Activated T-helper 9 cell treated with anti-CD3 and anti-CD28 coated beads, Interleukin-2, amount 50 U/mL, for 16 hours (primary cell): ENCODE results near the gene EXPH5.

Experiments
- DNase-seq: peaks from one replicate; pipeline ENCODE4 v3.0.0-alpha.2; 2020; ENCODE audit warnings: low read depth

EXPH5 gene

DNA sequence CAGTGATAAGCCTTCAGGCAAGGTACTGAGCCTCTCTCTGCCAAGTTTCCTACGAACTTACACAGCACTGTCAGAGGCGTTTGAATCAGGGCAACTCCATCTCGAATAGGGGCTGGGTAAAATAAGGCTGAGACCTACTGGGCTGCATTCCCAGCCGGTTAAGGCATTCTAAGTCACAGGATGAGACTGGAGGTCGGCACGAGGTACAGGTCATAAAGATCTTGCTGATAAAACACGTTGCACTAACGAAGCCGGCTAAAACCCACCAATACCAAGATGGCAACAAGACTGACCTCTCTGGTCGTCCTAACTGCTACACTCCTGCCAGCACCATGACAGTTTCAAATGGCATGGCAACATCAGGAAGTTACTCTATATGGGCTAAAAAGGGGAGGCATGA is 75.0 kb downstream of the EXPH5 start:
- no peak for DNase-seq

DNA sequence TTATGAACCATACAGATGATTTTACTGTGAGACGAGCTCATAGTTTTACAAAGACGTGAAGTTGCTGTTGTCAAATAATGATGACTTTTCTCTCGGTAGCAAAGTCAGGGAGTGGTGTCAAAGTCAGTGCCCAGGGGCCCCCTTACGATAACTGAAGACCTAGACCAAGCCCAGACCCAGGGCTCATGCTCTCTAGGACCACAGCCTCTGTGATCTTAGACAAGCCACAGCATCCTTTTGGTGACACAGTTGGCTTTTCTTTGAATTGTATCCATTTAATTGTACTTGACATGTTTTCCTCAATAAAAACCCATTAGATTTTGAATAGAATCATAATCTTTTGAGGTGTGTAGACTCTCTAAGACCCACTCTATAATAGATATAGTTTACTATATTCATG is 77.4 kb downstream of the EXPH5 start:
- no peak for DNase-seq

DNA sequence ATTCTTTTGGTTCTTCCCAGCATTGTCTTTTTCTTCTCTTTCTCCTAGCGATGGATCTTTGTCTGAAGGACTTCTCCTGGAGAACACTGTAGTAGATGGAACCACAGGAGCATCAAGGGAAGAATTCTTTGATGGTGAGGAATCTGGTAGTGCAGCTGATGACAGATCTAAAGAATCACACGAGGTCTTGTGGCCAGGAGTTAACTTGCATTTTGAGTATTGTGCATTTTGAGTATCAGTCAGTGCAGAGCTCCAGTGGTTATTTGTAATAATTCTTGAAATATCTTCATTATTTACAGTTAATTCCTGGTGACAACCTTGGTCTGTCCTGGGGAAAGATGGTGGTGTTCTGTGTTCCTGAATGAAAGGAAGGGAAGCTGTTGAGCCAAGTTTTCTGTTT is 80.9 kb downstream of the EXPH5 start:
- DNase-seq: no peak

DNA sequence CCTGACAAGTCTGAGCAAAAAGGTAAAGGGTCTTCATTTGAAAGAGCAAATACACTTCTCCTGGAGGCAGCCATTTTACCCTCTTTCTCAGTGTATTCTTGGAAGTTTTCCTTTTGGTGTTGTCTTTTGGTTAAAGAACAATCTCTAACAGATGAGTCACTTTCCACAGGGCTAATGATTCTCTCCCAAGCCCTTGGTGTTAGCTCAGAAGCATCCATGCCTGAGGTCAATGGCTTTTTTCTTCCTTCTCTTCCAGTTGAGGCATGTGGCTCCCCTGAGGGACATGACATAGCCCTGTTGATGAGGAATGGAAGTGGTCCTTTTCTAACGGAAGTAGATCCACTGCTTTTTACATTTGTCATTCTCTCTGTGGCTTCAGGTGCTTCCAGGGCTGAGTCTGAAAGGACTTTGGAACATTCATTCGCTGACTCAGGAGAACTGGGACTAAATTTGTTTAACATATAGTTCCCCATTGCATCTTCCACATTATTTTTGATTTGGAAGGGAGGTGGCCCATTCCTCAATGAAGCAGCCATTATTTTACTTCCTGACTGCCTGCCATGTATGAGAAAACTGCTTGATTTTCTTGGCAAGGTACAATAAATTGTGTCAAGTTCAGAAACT is 81.6 kb downstream of the EXPH5 start:
- no peak for DNase-seq

DNA sequence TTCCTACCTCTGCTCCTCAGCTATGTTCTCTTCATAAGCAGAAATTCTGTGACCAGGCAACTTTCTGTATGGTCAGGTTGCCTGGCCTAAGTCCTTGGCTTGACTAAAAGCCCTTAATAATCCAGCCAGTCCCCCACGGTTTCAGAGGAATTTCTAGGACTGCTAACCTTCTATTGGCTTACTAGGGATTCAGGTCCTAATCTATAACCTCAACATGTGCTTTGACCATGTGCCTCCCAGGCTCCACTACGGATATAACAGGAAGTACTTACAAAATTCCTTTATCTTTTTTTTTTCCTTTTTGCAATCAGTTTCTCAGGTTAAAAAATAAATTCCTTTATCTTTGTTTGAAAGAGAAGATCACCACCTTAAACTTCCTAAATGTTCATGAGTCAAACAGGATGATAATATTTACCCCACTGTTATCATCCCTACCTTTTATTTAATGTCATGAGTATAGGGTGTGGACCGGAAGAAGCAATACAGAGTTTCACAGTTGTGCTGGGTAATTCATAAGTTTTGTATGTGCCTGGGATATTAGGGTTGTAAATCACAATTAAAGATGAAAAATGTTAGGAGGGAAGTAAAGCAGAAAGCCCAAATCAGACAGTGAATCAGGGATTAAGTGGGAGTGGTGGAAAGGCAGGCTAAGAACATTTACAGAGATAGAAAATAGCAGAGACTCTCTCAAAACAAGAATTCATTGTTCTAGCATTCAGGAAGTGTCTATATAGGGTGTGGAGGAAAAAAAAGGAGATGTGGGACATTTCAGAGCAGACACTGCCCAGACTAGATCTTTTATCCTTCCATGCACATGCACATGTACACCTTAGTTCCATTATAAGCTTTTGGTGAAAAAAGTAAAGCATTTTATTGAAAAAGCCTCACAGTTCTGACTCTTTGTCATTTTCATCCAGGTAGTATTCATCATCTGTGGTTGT is 84.6 kb downstream of the EXPH5 start:
- no peak for DNase-seq

DNA sequence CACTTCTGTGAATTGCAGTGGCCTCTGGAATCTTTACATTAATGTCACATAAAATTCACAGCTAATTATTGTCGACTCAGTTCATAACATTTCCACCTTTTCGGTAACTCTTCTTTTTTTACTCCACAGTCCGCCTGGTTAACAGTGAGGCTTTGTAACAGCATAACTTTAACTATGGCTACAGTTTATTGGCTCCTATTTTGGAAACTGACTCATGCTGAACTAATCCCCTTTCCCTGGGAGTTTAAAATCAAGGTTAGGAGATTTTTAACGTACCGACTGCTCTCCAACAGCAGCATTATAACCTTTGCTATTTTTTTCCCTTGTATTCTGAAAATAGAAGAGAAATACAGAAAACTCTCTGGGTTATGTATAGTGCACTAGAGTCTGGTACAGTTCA is 92.2 kb downstream of the EXPH5 start:
- DNase-seq: no peak

DNA sequence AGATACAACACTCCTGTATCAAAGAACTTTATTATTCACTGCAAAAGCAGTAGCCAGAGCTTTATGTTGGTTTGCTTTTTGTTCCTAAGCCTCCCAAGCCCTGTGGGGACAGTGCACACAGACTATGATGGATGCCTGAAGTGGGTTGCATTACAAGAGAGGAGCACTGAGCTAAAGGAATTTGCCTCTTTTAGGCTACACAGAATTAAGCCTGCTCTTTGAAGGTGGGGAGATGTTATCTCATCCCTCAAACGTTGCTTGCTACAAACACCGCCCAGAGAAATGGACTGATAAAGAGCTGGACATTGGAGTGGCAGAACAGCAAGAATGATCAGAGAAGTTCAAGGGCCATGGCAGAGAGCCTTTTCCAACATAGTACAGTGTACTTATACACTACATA is 92.8 kb downstream of the EXPH5 start:
- DNase-seq: no peak

DNA sequence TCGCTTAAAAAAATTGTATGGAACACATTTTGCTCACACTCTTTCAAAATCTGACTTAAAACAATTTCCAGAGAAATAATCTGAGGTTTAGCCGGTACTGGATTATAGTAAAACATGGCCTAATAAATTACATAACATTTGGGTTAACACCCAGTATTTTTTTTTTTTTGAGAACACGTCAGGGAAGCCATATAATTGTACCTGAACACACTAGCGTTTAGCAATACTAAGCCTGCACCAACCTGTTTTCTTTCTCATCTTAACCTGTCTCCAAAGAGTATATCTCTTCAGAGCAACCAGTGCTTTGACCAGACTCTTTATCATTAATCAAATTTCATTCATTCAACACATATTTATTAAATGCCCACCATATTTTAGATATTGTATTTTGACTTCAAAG is 93.4 kb downstream of the EXPH5 start:
- DNase-seq: no peak

DNA sequence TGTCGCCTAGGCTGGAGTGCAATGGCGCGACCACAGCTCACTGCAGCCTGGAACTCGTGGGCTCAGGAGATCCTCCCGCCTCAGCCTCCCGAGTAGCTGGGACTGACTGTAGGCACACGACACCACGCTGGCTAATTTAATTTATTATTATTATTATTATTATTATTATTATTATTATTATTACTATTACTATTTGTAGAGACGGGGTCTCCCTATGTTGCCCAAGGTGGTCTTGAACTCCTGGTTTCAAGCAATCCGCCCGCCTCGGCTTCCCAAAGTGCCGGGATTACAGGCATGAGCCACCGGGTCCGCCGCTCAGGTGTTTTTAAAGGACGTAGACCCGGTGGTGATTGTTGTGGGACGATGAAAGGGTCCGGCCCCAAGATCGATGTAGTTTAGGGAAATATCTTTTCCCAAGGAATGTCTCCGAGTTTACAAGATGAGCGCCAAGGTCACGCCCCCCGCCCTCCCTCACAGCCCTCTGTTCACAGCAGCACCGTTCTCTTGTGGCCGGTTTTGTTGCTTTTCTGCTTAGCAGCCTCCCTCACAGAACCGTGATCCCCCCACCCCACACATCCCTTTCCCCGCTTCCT is 94.7 kb downstream of the EXPH5 start:
- DNase-seq: no peak

DNA sequence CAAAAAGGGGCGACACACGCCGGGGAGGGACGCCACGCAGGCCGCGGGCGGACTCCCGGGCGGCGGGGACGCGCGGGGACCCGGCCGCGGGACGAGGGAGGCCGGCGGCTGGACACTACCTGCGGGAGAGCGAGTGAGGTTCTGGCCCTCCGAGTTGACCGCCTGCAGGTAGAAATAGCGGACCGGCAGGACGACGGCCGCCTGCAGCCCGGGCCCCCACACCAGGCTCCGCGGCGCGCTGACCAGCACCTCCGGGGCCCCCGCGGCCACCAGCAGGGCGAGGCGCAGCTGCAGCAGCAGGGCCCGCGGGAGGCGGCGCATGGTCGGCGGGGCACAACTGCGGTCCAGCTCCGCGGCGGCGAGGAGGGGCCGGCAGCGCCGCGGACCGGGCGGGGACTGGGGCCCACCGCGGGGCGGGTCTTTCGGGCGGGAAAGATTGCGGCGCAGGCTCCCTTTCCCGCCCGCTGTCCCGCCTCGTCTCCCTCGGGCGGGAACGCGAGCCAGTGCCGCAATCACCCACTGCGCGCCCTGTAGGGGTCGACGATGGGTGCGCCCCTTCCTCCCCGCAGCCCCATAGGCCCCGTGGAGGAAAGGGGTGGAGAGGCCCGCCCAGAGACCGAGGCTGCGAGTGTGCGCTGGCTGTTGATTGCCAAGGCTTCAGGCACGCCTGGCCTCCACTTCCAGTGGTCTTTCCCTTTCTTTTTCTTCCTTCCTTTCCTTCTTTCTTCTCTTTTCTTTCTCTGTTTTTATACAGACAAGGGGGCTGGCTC is 95.3 kb downstream of the EXPH5 start, which contains the start of gene POGLUT3:
POGLUT3 (minus strand) TSS at position 339 of the 770 bp plus-strand sequence; CDS start at position 321, 18 bp downstream.
- peak; percentile 18 for DNase-seq

DNA sequence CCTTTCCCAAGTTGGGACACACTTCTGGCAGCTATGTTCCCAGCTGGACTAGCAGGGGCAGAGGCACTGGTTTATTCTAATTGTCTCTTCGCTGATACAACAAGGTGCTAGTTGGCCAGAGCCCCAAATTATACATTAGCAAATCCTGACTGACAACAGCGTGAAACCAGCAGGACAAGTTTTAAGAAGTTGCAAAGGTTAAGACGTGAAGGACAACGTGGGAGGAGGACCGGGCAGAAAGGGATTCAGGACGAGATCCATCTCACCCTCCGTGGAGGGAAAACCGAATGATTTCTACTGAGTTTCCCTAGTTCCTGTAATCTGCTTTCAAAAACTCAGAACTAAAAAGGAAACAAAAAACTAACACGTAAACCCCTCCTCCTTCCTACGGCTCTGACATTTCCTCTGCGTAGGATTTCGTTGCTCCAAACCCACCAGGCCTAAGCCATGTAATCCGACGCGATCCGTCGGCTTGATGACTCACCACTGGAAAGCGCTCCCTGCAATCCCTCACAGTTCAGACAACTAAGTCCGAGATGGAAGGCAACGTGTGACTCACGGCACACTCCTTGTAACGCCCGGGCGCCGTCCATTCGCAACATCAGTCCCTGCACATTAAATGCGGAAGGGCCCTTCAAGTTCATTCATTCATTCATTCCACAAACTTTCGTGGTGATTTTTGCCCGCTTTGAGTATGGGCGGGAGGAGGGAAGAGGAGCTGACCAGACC is 96.1 kb downstream of the EXPH5 start:
- peak; percentile 51 for DNase-seq

DNA sequence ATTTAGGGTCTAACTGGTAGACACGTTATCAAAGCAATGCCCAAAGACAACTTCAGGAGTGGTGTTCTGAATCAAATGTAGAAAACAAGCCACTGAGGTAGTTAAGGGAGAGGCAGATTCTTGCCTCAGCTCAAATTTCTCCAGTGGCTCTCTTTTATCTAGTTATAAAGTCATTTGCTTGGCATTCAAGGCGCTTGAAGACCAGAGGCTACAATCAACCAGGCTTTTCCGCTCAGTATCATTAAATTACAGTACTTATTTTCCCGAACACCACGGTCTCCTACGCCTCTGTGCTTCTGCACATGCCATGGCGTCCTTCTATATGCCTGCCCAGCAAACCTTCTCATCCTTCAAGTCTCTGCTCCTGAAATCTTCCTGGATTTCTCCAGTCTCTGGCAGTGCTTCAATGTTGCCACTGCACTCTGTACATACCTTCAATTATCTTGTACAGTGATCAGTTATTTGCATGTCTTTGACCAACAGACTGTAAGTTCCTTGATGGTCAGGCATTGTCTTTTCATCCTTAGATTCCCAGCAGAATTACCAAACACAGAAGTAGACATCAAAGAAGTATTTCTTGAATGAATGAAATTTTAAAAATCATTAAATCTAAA is 96.8 kb downstream of the EXPH5 start:
- DNase-seq: no peak

DNA sequence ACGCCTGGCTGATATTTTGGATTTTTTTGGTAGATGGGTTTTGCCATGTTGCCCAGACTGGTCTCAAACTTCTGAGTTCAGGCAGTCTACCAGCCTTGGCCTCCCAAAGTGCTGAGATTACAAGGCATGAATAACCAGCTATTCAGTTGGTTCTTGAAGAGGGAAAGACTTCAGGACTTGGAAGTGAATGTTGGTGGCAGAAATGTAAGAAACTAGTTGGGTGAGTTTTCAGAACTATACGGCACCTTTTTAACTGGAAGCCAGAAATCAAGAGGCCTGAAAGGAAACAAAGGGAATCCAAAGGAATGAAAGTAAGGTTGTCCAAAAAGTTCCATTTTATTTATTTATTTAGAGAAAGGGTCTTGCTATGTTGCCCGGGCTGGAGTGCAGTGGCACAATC is 98.2 kb downstream of the EXPH5 start:
- no peak for DNase-seq

DNA sequence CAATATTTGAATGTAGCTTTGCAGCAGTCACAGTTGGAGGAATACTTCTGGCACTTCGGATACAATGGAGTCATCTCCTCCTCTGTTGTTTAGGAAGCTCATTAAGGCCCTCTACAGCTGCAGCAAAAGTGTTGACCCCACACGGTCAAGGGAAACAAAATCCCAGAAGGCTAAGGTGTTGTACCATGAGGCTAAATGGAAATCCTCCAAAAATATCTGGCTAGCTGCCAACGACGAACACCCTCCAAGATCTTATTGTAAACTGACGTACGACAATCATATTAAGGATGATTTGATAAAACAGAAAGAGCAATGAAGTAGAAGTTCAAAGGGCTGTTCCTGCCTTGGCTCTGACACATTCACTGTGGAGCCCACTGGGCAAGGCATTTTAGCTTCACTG is 99.4 kb downstream of the EXPH5 start:
- no peak for DNase-seq

DNA sequence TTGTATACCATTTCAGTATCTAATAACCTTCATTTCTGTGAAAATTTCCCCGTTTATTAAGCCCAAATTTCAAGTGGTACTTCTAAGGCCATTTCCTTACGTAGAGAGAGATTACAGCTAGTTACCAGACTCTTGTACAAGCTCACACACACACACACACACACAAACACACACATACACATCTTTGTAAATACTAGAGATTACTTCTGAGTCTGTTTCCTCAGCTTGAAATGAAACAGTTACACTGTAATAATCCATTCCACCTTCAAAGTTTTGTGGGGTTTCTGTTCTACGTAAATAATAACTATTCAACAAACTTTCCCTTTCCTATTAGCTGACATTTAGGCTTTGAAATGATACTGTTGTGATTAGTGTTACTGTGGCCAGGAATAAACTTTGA is 101.6 kb downstream of the EXPH5 start:
- no peak for DNase-seq

DNA sequence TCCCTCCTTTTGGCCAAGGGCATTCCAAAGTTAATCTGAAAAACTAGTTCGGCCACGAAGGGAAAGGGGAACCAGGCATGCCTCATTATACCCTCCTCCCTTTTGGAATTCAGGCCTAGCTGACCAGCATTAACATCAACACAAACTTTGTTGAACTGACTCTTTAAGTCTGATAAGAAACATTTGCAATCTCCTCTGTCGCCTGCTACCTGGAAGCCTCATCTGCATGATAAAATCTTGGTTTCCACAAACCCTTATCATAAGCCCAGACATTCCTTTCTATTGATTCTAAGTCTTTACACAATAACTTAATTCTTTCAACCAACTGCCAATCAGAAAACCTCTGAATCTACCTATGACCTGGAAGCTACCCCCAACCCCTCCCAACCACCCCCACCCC is 106.7 kb downstream of the EXPH5 start:
- no peak for DNase-seq

DNA sequence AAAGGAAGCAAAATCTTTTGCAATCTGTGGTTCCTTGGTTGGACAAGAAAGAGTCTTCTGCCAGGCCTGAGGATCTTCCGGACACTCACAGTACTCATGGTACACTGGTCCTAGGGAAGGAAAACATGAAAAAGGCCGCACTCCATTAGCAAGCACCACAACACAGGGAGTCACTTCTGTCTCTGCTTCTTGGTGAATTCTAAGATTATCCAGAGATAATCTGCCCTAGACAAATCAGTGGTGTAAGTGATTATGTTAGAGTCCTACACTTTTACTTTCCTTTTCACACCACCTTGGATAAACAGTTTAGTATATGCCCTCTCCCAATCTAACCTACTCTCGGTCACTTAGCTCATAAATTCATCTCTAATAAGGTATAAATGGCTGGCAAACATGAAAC is 107.2 kb downstream of the EXPH5 start:
- no peak for DNase-seq

DNA sequence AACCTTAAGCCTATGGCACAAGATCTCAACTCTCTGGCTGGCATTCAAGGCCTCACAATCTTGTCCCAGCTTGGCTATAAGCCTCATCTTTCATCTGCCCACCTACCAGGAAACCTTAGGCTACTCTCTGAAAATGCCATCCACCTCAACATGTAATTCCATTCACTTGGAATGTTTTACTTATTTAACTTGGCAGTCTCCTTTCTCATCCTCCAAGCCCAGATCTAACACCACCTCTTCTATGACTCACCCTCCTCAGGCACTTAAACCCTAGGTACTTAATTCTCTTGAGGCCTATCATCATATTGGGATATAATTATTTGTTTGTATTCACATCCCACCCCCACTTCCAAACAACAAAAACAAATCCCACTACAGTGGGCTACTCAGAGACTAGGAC is 110.4 kb downstream of the EXPH5 start:
- no peak for DNase-seq

DNA sequence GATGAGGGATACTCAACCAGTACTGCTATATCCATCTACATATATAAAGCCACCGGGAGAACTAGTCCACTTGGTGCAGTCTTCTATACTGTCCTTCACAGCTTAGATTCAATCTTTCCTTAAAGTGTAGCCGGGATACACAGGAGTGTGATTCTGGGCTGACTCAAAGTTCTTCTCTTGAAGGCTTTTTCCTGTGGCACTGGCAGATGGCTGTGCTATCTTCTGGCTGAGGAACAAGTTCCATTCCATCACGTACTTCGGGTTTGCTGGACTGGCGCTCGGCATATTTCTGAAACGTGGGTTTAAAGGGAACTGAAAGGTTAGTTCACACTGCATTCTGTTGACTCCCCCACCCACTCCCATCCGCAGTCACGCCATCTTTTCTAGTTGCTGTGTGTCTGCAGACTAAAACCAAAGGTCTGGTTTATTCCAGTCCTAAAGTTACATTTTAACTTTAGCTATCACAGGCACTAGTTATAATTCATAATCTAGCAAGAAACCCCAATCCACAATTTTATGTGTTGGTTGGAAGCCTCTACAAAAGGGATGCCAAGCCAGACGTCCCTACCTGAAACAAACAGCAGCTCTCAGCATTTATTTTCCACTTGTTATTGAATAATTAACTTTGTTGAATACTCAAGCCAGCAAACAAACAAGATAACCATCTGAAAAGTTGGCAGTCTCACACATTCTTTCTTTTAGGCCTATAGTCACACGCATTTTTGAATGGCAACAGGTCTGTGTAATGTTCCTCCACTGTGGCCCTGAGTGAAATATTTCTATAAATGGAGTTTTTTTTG is 118.7 kb downstream of the EXPH5 start:
- no peak for DNase-seq

DNA sequence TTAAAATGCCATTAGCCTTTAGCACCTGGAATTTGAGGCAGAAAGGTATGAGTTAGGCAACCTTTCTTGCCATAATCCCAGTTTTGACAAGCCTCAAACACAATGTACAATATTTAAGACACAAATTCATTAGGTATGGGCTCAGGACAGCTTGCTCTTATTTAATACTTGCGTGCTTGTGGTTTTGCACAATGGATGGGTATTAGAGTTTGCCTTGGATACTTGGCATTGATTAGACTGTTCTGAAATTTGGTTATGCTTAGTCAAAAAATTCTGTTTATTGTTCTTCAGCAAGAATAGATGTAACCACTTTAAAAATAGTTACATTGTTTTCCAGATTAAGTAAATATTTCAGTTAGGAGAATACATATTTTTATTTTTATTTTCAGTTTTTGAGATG is 120.9 kb downstream of the EXPH5 start:
- no peak for DNase-seq
